ENCODE results near the gene FYB1.
A peak's percentile ranks its signal among the peaks of the same experiment; 100 is the strongest.
"Not testable (repeated sequence)": the region's sequence is repeated elsewhere in the genome, so short reads cannot be mapped to it uniquely, and the experiment has no call there.

The FYB1 gene

GRCh38 chr5:39226558-39226957 is 7.2 kb upstream of the FYB1 start:
- DNase-seq: no peak

- DNase-seq: no peak
Measured at GRCh38 chr5:39226100-39226451, 6.7 kb upstream of the FYB1 start.

GRCh38 chr5:39225405-39226099 is 6.2 kb upstream of the FYB1 start:
- DNase-seq: no peak

- no peak for DNase-seq
Measured at GRCh38 chr5:39224196-39224761, 4.9 kb upstream of the FYB1 start.

GRCh38 chr5:39223565-39224156 is 4.3 kb upstream of the FYB1 start:
- DNase-seq: no peak

- DNase-seq: not testable (repeated sequence)
Measured at GRCh38 chr5:39221671-39222070, 2.3 kb upstream of the FYB1 start.

GRCh38 chr5:39220280-39221030 is 1.1 kb upstream of the FYB1 start:
- DNase-seq: no peak

GRCh38 chr5:39218482-39219402 is 621 bp downstream of the FYB1 start:
- peak in 4 of 58 donors; percentile 3 to 22 (median 18) for DNase-seq

- peak in 43 of 58 donors; percentile 4 to 76 (median 36) for DNase-seq
Measured at GRCh38 chr5:39217365-39218281, 1.7 kb downstream of the FYB1 start.

- no peak for DNase-seq
Measured at GRCh38 chr5:39216631-39217030, 2.7 kb downstream of the FYB1 start.

GRCh38 chr5:39215857-39216256 is 3.5 kb downstream of the FYB1 start:
- no peak for DNase-seq

GRCh38 chr5:39214912-39215709 is 4.3 kb downstream of the FYB1 start:
- DNase-seq: no peak

- DNase-seq: no peak
Measured at GRCh38 chr5:39213447-39214207, 5.7 kb downstream of the FYB1 start.

- no peak for DNase-seq
Measured at GRCh38 chr5:39211773-39212172, 7.6 kb downstream of the FYB1 start.

- DNase-seq: no peak
Measured at GRCh38 chr5:39209924-39210323, 9.4 kb downstream of the FYB1 start.

GRCh38 chr5:39208471-39208870 is 10.9 kb downstream of the FYB1 start:
- DNase-seq: no peak

GRCh38 chr5:39207345-39208045 is 11.9 kb downstream of the FYB1 start:
- no peak for DNase-seq

All from anterior cingulate cortex (tissue), 58 donors.